GM18502 (cell line): ENCODE results near the gene USP31.

Source experiments
- ATAC-seq: cut with Tn5 transposase; IDR thresholded peaks from one replicate; pipeline ENCODE4 v1.9.1; 2021; ENCODE audit warnings: mild to moderate bottlenecking; ENCODE audit not compliant: unreplicated experiment, poor library complexity

The USP31 gene

GRCh38 chr16:23137818-23138217 is 11.4 kb downstream of the USP31 start:
- no peak for ATAC-seq

GRCh38 chr16:23137256-23137655 is 12.0 kb downstream of the USP31 start:
- ATAC-seq: no peak

- ATAC-seq: no peak
Observed at GRCh38 chr16:23134274-23134673, 15.0 kb downstream of the USP31 start.

GRCh38 chr16:23132775-23133463 is 16.3 kb downstream of the USP31 start:
- no peak for ATAC-seq

GRCh38 chr16:23131931-23132621 is 17.2 kb downstream of the USP31 start:
- no peak for ATAC-seq

GRCh38 chr16:23131436-23131835 is 17.8 kb downstream of the USP31 start:
- ATAC-seq: no peak

GRCh38 chr16:23131036-23131435 is 18.2 kb downstream of the USP31 start:
- ATAC-seq: no peak

DNA sequence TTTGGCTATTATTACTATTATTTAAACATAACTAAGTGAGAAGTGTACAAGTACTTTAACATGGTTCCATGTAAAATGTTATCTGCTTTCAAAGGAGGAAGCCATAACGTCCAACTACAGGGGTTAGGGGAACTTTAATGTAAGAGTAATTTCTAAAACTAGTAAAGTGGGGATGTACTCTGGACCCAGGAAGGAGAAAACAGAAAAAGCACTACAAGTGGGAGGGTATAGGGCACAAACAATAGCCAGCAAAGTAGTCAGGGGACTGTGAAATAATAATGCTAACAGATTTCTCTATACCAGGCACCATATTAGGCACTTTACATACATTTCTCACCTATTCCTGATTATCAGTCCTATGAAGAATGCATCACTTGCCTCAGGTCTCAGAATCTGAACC is 19.6 kb downstream of the USP31 start:
- no peak for ATAC-seq

- no peak for ATAC-seq
Observed at GRCh38 chr16:23128056-23128455, 21.2 kb downstream of the USP31 start.

DNA sequence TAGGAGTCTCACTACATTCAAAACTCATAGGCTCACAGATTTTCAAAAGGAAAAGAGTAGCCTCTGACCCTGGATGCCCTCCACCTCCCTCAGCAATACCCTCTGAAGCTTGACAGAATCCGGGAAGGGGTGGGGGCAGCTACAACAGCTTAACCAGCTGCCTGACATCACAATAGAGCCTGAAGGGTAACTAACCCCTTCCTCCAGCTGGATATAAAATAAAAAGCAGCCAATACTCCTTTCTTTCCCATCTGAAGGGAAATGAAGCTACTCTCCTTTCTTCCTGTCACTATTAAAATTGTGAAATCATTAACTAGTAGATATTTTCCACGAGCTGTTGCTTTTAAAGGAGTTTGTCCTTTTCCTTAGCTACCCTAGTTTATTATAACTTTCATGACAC is 24.0 kb downstream of the USP31 start:
- no peak for ATAC-seq

GRCh38 chr16:23124315-23124714 is 24.9 kb downstream of the USP31 start:
- ATAC-seq: no peak

DNA sequence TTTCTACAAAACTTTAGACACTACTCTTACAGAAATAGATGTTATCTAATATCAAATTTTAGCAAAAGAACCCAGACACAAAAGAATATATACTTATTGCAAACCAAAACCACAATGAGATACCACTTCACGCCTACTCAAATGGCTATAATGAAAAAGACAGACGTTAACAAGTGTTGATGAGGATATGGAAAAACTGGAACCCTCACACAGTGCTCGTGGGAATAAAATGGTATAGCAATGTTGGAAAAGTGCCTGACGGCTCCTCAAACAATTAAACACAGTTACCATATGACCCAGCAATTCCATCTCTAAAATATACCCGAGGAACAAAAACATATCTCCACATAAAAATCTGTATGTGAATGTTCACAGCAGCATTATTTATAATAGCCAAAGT is 27.1 kb downstream of the USP31 start:
- ATAC-seq: no peak

DNA sequence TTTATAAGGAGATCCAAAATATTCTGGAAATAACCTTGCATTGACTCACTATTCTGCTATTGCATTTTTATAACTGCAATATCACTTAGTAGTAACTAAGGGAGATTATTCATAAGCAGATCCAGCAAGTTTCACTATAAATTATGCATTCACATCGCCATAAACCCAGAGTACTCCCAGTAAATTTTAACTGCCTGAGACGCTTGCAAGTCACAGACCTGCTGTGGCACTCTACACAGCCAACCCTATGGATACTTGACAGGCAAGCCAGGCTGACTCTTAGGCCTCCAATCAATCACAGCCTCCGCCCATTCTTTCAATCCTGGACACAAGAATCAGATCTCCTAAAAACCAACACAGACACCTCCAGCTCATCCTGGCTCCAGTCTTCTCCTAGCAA is 28.2 kb downstream of the USP31 start:
- ATAC-seq: no peak

- no peak for ATAC-seq
Observed at GRCh38 chr16:23120562-23120961, 28.7 kb downstream of the USP31 start.

DNA sequence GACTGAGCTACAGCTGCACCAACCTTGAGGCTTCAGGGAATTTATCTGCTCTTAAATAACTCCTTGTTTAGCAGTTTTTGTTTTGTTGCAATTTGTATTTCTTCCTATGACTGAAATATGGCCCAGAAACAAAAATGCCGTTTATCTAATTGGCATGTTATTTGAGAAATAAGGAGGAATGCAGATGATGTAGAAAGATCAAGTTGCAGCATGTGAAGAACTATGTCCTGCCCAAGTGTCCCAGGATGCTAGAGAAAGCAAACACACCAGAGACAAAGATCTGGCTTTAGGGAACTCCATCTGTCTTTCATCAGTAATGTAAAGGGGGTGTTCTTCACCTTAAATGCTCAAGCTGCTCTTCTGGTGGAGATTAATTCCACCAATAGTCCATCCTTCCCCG is 29.7 kb downstream of the USP31 start:
- no peak for ATAC-seq

GRCh38 chr16:23114131-23114904 is 34.9 kb downstream of the USP31 start:
- no peak for ATAC-seq

DNA sequence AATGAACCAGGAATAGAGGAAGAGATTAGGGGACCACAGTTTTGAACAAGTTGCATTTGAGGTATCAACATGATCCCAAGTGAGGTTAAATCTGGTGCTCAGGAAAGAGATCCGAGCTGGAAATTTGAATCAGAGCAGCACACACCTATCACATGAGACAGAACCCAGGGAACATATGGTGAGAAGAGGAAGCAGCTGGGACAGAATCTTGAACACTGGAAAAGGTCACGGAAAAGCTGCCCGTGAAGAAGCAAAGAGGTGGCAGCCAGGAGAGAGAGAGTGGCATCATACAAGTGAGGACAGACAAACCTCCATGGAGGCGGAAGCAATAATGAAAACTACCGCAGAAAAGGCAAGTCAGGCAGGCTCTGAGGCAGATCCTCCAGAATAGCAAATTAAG is 36.1 kb downstream of the USP31 start:
- ATAC-seq: no peak

- no peak for ATAC-seq
Observed at GRCh38 chr16:23110257-23110899, 38.9 kb downstream of the USP31 start.

- ATAC-seq: no peak
Observed at GRCh38 chr16:23107936-23108335, 41.3 kb downstream of the USP31 start.

DNA sequence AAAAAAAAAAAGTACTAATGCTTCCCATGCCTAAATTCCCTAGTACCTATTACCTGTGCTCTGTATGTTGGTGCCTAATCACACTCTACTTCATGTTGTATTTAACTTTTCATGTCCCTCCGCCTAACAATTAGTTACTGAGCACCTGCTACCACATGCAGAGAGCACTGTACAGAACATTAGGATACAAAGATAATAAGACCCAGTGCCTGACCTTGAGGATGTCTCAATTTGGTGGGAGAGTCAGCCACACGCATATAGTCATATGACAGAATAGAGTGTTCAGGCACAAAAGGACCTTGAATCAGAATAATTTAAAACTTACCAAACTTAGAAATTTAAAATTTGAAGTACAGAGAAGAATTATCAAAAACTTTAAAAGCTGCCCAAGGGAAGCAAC is 42.1 kb downstream of the USP31 start:
- ATAC-seq: no peak

- ATAC-seq: no peak
Observed at GRCh38 chr16:23105309-23105708, 43.9 kb downstream of the USP31 start.
